CD4-positive, alpha-beta T cell treated with Interleukin-6 for 4 hours (primary cell): ENCODE measurements around the gene SLC7A9.
A peak's percentile ranks its signal among the peaks of the same experiment; 100 is the strongest.
"Not testable (repeated sequence)": the region's sequence is repeated elsewhere in the genome, so short reads cannot be mapped to it uniquely, and the experiment has no call there.

Source experiments
- DNase-seq: peaks from one replicate; pipeline ENCODE4 v3.0.0-alpha.2; 2020; ENCODE audit warnings: mixed read lengths

Gene SLC7A9

DNA sequence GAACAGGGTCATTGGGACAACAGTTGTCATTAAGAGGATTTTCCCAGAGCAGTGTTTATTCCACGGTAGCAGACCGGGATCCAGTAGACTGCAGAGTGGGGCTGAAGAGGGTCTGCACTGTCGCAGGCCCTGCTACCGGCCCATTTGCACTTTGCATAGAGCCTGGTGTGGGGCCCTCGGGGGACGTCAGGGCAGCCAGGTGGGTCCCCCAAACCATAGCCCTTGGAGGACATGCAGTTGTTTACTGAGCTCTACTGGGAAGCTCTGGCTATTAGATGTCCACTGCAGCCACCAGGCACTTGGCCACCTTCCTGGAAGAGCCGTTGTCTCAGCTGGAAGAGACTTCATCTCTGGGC, 45.8 kb downstream of the SLC7A9 start:
- no peak for DNase-seq

- no peak for DNase-seq
Measured at GRCh38 chr19:32822916-32823746, 46.4 kb downstream of the SLC7A9 start.

DNA sequence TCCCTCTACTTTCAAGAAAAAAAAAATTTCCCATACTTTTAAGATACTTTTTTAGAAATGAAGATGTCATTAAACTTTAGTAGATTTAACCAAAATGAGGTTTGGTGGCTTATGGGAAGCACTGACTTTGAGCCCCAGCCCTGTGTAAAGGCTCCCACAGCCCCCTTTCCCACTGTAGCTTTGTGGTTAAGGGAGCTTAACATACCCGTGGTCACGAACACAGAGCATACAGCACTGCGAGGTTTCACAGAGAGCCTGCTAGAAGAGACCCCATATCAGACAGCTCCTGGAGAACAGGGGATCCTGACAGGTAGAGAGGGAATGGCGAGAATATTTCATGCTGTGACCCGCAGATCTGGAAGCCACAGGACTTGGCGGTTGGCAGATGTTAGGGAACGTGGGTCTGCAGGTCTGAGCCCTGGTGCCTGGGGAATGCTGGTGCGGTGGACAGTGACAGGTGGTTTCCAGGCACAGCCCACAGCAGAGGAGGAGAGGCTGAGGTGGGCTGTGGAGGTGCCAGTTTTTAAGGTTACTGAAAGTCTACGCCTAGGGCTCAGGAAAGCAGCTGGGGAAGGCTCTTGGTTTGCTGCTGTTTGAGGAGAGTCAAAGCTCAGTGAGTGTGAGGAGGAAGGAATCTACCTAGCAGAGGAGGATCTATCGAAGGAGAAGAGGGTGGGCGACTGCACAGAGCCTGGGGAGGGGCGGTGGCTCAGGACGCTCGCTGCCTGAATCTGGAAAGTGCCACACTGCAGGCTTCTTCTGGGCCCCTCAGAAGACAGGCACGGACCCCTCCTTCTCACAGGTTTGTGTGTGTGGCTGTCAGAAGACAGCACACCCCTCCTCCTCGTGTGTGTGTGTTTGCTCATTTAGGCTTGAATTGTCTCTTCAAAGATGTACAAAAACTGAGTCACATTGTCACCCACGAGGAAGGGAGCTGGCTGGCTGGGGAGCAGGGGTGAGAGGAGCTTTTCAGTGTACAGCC, 49.9 kb downstream of the SLC7A9 start:
- DNase-seq: no peak

DNA sequence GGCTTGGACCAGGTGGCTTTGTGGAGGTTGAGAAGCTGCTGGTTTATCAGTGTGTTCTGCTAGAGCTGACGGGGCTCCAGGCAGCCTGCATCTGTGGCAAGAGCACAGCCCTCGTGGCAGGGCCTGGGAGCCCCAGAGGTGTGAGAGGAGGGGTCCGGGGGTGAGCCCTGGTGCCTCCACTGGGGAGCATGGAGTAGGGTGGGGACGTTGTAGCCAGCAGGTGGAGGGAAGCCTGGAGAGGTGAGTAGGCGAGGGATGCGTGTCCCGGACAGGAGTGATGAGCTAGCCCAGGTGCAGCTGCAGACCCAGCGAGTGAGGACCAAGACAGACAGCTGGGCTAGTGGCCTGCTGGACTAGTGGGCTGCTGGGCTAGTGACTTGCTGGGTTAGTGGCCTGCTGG, 51.0 kb downstream of the SLC7A9 start:
- DNase-seq: no peak

GRCh38 chr19:32817569-32818476, 51.7 kb downstream of the SLC7A9 start:
- DNase-seq: no peak

DNA sequence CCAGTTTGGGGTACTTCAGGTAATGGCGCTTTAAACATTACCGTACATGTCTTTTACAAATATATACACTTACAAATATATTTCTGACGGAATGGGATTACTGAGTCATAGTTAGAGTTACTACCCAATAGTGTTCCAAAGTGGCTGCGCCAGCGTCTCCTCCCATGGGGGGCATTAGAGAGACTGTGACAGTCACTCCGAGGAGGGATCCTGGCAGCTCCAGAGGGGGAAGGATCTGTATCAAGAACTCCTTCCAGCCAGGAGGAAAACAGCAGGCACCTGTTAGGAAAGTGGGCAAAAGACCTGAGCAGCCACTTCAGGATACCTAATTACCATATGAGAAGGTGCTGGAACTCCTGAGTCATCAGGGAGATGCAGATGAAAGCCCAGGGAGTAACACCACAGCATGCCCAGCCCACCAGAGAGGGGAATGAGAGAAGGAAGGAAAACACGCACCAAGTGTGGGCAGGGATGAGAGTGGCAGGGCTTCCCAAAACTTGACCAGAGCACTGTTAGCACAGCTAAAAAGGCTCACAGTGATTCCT, 52.9 kb downstream of the SLC7A9 start:
- DNase-seq: no peak

- DNase-seq: no peak
Measured at GRCh38 chr19:32814624-32815023, 54.9 kb downstream of the SLC7A9 start.

- DNase-seq: peak; percentile 38
Measured at GRCh38 chr19:32813862-32814425, 55.6 kb downstream of the SLC7A9 start.

GRCh38 chr19:32812571-32812970, 57.0 kb downstream of the SLC7A9 start:
- no peak for DNase-seq

DNA sequence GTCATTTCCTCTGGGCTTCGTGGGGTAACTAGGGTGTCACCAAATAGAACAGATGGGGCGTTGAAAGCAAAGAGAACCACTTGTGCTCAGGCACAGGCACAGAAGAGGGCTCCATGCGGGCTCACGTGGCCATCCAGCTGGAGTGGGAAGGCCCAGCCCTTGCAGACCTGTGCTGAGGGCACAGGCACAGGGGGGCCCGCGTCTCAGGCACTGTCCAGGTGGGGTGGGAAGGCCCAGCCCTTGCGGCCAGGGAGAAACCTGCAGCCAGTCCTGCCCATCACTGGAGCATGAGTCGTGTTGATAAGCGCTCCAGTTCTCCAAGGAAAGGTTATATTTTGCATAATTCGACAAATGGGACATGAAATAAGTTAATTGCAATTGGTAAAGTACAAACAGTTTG, 57.5 kb downstream of the SLC7A9 start:
- DNase-seq: no peak

GRCh38 chr19:32811151-32811550, 58.4 kb downstream of the SLC7A9 start:
- DNase-seq: no peak

- DNase-seq: no peak
Measured at GRCh38 chr19:32810452-32810851, 59.1 kb downstream of the SLC7A9 start.

DNA sequence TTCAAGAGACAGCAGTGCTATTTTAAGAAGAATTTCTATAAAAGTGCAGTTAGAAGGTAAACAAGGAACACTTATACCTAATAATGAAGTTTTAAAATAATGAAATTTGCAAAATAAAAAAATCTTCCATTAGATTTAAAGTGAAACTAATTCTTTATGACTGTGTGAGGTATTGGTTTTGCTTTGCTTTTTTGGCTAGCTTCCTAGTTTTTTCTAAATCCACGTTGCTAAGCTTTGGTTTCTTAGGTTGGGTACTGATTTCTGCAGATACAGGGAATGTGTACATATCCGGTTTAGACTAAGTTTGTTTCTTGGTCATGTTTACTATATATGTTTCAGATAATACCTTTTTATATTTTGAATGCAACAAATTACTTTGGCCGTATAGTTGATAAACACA, 59.8 kb downstream of the SLC7A9 start:
- DNase-seq: no peak

GRCh38 chr19:32809254-32809653, 60.3 kb downstream of the SLC7A9 start:
- peak; percentile 14 for DNase-seq

DNA sequence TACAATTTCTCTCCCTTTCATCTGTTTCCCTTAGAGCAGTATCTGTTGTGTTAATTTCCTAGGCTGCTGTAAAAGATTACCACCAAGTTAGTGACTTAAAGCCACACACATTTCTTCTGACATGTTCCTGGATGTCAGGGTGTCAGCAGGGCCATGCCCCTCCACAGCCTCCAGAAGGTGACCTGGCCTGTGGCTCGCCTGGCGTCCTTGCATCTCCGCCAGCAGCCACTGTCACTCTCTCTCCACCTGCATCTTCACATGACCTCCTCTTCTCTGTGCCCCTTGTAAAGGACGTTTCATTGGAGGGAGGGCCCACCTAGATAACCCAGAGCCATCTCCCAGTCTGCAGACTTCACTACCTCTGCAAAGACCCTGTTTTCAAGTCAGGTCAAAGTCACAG, 61.3 kb downstream of the SLC7A9 start:
- DNase-seq: no peak

DNA sequence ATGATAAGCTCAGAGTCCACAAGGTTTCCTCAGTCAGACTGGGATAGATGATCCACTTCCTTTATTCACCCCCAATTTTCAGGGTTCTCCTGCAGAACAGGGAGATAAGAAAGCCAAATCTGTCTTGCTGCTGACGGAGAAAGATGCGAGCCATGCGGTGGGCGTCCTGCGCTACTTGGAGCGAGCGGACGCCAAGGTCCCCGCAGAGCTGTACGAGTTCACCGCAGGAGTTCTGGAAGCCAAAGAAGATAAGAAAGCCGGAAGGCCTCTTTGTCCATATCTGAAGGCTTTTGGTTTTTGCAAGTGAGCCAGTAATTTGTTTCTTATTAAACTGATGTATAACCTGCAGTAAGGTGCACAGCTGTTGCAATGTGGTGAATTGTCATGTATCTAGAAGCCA, 66.7 kb downstream of the SLC7A9 start:
- no peak for DNase-seq

- DNase-seq: peak; percentile 36
Measured at GRCh38 chr19:32800754-32801153, 68.8 kb downstream of the SLC7A9 start.

DNA sequence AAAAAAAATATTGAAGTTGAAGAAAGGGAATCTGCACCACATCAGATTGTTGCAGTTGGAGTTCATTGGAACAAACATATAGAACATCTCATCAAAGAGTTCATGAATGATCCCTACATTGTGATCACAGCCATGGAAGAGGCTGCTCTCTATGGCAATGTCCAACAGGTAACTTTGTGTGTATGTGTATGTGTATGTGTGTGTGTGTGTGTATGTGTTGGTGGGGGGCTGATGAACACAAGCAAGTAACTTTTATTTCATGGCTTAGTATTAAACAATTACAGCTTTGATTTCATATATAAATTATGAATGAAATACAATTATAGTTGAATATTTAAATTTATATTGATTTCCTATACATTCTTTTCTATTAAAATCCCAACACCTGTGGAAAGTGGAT, 69.4 kb downstream of the SLC7A9 start:
- DNase-seq: no peak

- DNase-seq: no peak
Measured at GRCh38 chr19:32798201-32798600, 71.4 kb downstream of the SLC7A9 start.

GRCh38 chr19:32789429-32789828, 80.1 kb downstream of the SLC7A9 start:
- DNase-seq: no peak

DNA sequence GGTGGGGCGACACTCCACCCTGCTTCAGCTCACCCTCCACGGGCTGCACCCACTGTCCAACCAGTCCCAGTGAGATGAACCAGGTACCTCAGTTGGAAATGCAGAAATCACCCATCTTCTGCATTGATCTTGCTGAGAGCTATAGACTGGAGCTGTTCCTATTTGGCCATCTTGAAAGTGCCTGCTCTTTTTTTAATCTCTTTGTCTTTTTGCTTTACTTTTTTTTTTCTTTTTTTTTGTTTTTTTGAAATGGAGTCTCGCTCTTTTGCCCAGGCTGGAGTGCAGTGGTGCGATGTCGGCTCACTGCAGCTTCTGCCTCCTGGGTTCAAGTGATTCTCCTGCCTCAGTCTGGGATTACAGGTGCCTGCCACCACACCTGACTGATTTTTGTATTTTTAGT, 81.7 kb downstream of the SLC7A9 start:
- DNase-seq: not testable (repeated sequence)

DNA sequence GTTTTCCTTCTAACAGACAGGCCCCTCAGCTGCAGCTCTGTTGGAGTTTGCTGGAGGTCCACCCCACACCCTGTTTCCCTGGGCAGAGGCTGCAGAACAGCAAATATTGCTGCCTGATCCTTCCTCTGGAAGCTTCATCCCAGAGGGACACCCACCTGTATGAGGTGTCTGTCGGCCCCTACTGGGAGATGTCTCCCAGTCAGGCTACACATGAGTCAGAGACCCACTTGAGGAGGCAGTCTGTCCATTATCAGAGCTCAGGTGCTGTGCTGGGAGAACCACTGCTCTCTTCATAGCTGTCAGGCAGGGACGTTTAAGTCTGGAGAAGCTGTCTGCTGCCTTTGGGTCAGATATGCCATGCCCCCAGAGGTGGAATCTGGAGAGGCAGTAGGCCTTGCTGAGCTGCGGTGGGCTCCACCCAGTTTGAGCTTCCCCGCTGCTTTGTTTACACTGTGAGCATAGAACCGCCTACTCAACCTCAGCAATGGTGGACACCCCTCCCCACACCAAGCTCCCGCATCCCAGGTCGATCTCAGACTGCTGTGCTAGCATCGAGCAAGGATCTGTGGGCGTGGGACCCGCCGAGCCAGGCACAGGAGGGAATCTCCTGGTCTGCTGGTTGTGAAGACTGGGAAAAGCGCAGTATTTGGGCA, 82.3 kb downstream of the SLC7A9 start:
- DNase-seq: not testable (repeated sequence)
